DOHH2 (cell line): ENCODE data around the gene ARHGDIB.
A peak's percentile ranks its signal among the peaks of the same experiment; 100 is the strongest.

Experiments
- H3F3A ChIP-seq: fragments of 200-600 bp; sonication (generic), shearing (Covaris generic); 2 replicates; pipeline ENCODE4 v1.6.0; 2016; ENCODE audit warnings: antibody characterized with exemption, mild to moderate bottlenecking; ENCODE audit not compliant: control insufficient read depth, insufficient read depth
- H3K27ac ChIP-seq: fragments of 200-600 bp; sonication (generic); 2 replicates; pipeline ENCODE4 v1.5.1; 2014; ENCODE audit warnings: low read depth, mild to moderate bottlenecking, low read length, moderate library complexity
- H3K27me3 ChIP-seq: fragments of 200-600 bp; sonication (generic); 2 replicates; pipeline ENCODE4 v1.6.1; 2014; ENCODE audit warnings: mild to moderate bottlenecking, low read length, mixed read lengths; ENCODE audit not compliant: control insufficient read depth
- H3K36me3 ChIP-seq: fragments of 200-600 bp; sonication (generic); 2 replicates; pipeline ENCODE4 v1.6.1; 2014; ENCODE audit warnings: mild to moderate bottlenecking, low read length, moderate library complexity, mixed read lengths; ENCODE audit not compliant: control insufficient read depth
- H3K4me1 ChIP-seq: fragments of 200-600 bp; sonication (generic); 2 replicates; pipeline ENCODE4 v1.6.1; 2014; ENCODE audit warnings: mild to moderate bottlenecking, low read length, mixed read lengths; ENCODE audit not compliant: control insufficient read depth
- H3K4me2 ChIP-seq: fragments of 200-600 bp; sonication (generic); 2 replicates; pipeline ENCODE4 v1.6.0; 2014; ENCODE audit warnings: mild to moderate bottlenecking, low read length, moderate library complexity
- H3K4me3 ChIP-seq: fragments of 200-600 bp; sonication (generic); 2 replicates; pipeline ENCODE4 v1.5.1; 2014; ENCODE audit warnings: mild to moderate bottlenecking, low read length, mixed read lengths
- H3K79me2 ChIP-seq: fragments of 200-600 bp; sonication (generic); 2 replicates; pipeline ENCODE4 v1.6.1; 2014; ENCODE audit warnings: mild to moderate bottlenecking, low read length, mixed read lengths; ENCODE audit not compliant: control insufficient read depth
- H3K9me2 ChIP-seq: fragments of 200-600 bp; sonication (generic); replicated peaks from 2 replicates; pipeline ENCODE4 v1.6.1; 2014; ENCODE audit warnings: mild to moderate bottlenecking, low read length, mixed read lengths; ENCODE audit not compliant: control insufficient read depth
- H3K9me3 ChIP-seq: fragments of 200-600 bp; sonication (generic); 2 replicates; pipeline ENCODE4 v1.6.1; 2014; ENCODE audit warnings: antibody characterized with exemption, low read length, mixed read lengths; ENCODE audit not compliant: control insufficient read depth, insufficient read depth
- H4K20me1 ChIP-seq: fragments of 200-600 bp; sonication (generic); 2 replicates; pipeline ENCODE4 v1.6.0; 2014; ENCODE audit warnings: low read depth, mild to moderate bottlenecking, antibody characterized with exemption, low read length, moderate library complexity; ENCODE audit not compliant: control insufficient read depth, insufficient read depth
- EZH2phosphoT487 ChIP-seq: fragments of 200-600 bp; sonication (generic); IDR thresholded peaks from 2 replicates; pipeline ENCODE4 v1.6.1; 2017; ENCODE audit warnings: borderline replicate concordance, mild to moderate bottlenecking, antibody characterized with exemption, low read length, moderate library complexity, mixed read lengths
- TF ChIP-seq, protein P1 (sequence below): fragments of 200-600 bp; sonication (generic); IDR thresholded peaks from one replicate; pipeline ENCODE4 v1.5.1; 2014; ENCODE audit warnings: antibody characterized with exemption, mild to moderate bottlenecking, low read depth, low read length; ENCODE audit not compliant: poor library complexity, severe bottlenecking

The ARHGDIB gene

DNA sequence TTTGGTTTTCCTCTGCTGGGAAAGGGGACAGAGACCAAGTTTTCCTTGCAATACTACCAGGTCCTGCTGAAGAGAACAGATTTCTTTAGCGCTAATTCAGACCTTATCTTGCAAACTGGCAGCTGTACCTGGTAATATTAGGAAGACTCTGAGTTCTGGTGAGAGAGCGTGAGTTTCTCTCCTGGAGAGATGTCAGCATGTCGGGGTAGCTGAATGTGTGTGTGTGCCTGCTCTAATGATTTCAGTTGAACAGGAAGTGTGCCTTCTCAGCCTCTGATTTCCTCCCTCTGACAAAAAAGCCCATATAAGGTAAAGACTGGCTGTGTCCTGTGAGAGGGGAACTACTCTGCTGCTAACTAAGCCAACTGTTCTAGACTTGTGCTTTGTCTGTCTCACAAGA lies 12.7 kb downstream of the ARHGDIB start:
- Histone ChIP-seq H3K4me1 (peaks cover 65% of the 10 kb centered on the region), H3K27ac (peak overlapping the region; percentile 94), H3K9me3 (no peaks in the 10 kb centered on the region), H3K79me2 (peaks cover 68% of the 10 kb centered on the region), H3F3A (peaks cover 61% of the 10 kb centered on the region), H3K4me2 (peak overlapping the region; percentile 98), H3K9me2 (no peaks in the 10 kb centered on the region), H3K4me3 (peak overlapping the region; percentile 60), H3K36me3 (peaks cover 94% of the 10 kb centered on the region), H4K20me1 (no peaks in the 10 kb centered on the region), H3K27me3 (no peaks in the 10 kb centered on the region)
- TF ChIP-seq, protein P1, sequence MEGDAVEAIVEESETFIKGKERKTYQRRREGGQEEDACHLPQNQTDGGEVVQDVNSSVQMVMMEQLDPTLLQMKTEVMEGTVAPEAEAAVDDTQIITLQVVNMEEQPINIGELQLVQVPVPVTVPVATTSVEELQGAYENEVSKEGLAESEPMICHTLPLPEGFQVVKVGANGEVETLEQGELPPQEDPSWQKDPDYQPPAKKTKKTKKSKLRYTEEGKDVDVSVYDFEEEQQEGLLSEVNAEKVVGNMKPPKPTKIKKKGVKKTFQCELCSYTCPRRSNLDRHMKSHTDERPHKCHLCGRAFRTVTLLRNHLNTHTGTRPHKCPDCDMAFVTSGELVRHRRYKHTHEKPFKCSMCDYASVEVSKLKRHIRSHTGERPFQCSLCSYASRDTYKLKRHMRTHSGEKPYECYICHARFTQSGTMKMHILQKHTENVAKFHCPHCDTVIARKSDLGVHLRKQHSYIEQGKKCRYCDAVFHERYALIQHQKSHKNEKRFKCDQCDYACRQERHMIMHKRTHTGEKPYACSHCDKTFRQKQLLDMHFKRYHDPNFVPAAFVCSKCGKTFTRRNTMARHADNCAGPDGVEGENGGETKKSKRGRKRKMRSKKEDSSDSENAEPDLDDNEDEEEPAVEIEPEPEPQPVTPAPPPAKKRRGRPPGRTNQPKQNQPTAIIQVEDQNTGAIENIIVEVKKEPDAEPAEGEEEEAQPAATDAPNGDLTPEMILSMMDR, result no peak
- TF ChIP-seq EZH2phosphoT487, result no peak

DNA sequence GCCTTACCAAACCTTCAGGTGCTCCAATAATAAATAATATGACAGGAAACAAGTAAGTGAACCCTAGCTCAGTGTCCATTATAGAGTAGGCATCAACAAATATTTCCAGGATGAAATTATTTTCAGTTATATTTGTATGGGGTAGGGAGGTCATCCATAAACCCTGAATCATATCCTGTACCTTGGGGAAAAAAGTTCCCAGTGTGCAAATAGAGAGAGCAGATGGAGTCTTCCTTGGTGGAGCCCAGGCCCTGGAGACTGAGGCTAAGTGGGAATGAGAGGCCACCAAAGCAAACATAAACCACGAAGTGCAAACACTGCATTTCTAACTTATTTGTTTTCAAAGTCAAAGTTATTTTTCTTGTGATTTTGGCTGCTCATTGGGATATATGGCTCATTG lies 14.5 kb downstream of the ARHGDIB start:
- Histone ChIP-seq H3K36me3 (peaks cover 94% of the 10 kb centered on the region), H3K9me2 (no peaks in the 10 kb centered on the region), H4K20me1 (no peaks in the 10 kb centered on the region), H3K9me3 (no peaks in the 10 kb centered on the region), H3K4me2 (no peak overlapping the region), H3F3A (peaks cover 53% of the 10 kb centered on the region), H3K4me3 (no peak overlapping the region), H3K4me1 (peaks cover 50% of the 10 kb centered on the region), H3K27ac (no peak overlapping the region), H3K79me2 (peaks cover 50% of the 10 kb centered on the region), H3K27me3 (no peaks in the 10 kb centered on the region)
- TF ChIP-seq, protein P1, result no peak
- TF ChIP-seq EZH2phosphoT487, result no peak

DNA sequence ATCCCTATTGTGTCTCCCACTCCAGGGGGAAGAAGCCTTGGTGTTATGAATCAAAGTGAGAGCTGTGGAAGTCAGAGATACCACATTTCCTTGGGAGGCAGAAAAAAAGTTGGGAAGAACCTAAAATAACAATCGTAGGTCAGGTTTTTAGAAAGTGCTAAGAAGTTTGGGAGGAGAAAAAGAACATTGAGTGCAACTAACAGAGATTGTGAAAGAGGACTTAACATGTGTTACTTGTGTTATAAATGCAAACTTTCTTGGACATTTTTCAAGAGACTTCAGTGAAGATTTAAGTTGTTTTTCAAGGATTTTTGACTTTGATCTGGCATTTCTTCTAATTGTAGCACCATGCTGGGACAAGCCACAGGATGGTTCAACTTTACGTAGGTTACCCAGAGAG lies 15.2 kb downstream of the ARHGDIB start:
- Histone ChIP-seq H4K20me1 (no peaks in the 10 kb centered on the region), H3K9me3 (peaks cover 2% of the 10 kb centered on the region; the same call in 1 of the 2 replicates), H3K27me3 (no peaks in the 10 kb centered on the region), H3K4me3 (no peak overlapping the region), H3K27ac (no peak overlapping the region), H3K36me3 (peaks cover 94% of the 10 kb centered on the region), H3K4me1 (peaks cover 47% of the 10 kb centered on the region), H3K4me2 (no peak overlapping the region), H3K79me2 (peaks cover 43% of the 10 kb centered on the region), H3K9me2 (no peaks in the 10 kb centered on the region), H3F3A (peaks cover 53% of the 10 kb centered on the region)
- TF ChIP-seq, protein P1, result no peak
- TF ChIP-seq EZH2phosphoT487, result no peak
